HepG2 (cell line): Measurements from ENCODE around the gene MOGAT3. TPM values are rescaled to one million over a fixed set of nuclear protein-coding genes. Genes with fewer than 3 reads are reported as not detected.

Experiments
- ATAC-seq: fragments of 200-7000 bp; cut with Tn5 transposase; 3 replicates; pipeline ENCODE4 v1.9.1; 2020; ENCODE audit warnings: mild to moderate bottlenecking, moderate library complexity
- BruUV-seq: library from RNA; stranded (reverse); fragments of 400-500 nt; replicated peaks from 2 replicates; lab custom pipeline; 2021; lab: Mats Ljungman, UMichigan
- CTCF ChIA-PET: fragments of 300-600 bp; formaldehyde crosslinking; extraction: SDS; loops from one replicate; lab custom pipeline; 2021; ENCODE audit warnings: low total read pairs, inconsistent platforms, low intra/inter-chr PET ratio; lab: Yijun Ruan, JAX
- POLR2A ChIA-PET: fragments of 350-600 bp; sonication (Branson Sonifier 250); formaldehyde crosslinking; loops from one replicate; lab custom pipeline; 2020; ENCODE audit warnings: antibody characterized with exemption, inconsistent platforms; lab: Yijun Ruan, JAX
- DNase-seq: peaks from one replicate; pipeline ENCODE4 v3.0.0-alpha.2; 2015; ENCODE audit warnings: low spot score
- FAIRE-seq: peaks from 3 replicates; lab custom pipeline; 2011; peaks lifted over from hg19 to GRCh38; lab: Jason Lieb, UNC
- H2AFZ ChIP-seq: one replicate; pipeline ENCODE4 v1.6.1; 2011; ENCODE audit warnings: low read length, inconsistent platforms
- H3K27ac ChIP-seq: fragments of 300-600 bp; 3 replicates; pipeline ENCODE4 v1.8.0; 2011; ENCODE audit warnings: mixed run types, mild to moderate bottlenecking, mixed read lengths, low read length, inconsistent platforms; ENCODE audit not compliant: insufficient read depth; ENCODE audit errors: extremely low read length
- H3K27me3 ChIP-seq, 2 experiments: fragments of 200-600 bp in 1 of 2; 2 replicates in 1 of 2; 3 replicates in 1 of 2; pipeline versions ENCODE4 v1.6.0 to v1.8.0; 2011; ENCODE audit warnings: low read length in 2 of 2, mild to moderate bottlenecking in 2 of 2, moderate library complexity in 2 of 2, inconsistent platforms in 1 of 2; ENCODE audit not compliant: insufficient read depth in 2 of 2, control insufficient read depth in 1 of 2
- H3K36me3 ChIP-seq, 2 experiments: fragments of 200-600 bp in 1 of 2; replicated peaks in 1 of 2; 2 replicates in 1 of 2; 3 replicates in 1 of 2; pipeline versions ENCODE4 v1.5.1 to v1.8.0; 2011; ENCODE audit warnings: low read length in 2 of 2, inconsistent platforms in 1 of 2; ENCODE audit not compliant: insufficient read depth in 2 of 2, control insufficient read depth in 1 of 2
- H3K4me1 ChIP-seq: 2 replicates; pipeline ENCODE4 v1.5.1; 2012; ENCODE audit warnings: low read length, inconsistent platforms; ENCODE audit not compliant: insufficient read depth
- H3K4me2 ChIP-seq: 2 replicates; pipeline ENCODE4 v1.6.0; 2011; ENCODE audit warnings: low read depth, low read length, inconsistent platforms
- H3K4me3 ChIP-seq, 3 experiments: fragments of 200-600 bp in 1 of 3; sonication (generic), shearing (Covaris generic) in 1 of 3; replicated peaks in 1 of 3; 2 replicates each; pipeline ENCODE4 v1.5.1; 2011 to 2016; ENCODE audit warnings: low read length in 3 of 3, inconsistent platforms in 2 of 3, low read depth in 2 of 3, mild to moderate bottlenecking in 2 of 3, control low read depth in 1 of 3, mixed read lengths in 1 of 3; ENCODE audit not compliant: insufficient read depth in 1 of 3
- H3K79me2 ChIP-seq: one replicate; pipeline ENCODE4 v1.6.1; 2011; ENCODE audit warnings: low read length, inconsistent platforms; ENCODE audit not compliant: insufficient read depth
- H3K9ac ChIP-seq: 2 replicates; pipeline ENCODE4 v1.6.0; 2011; ENCODE audit warnings: mild to moderate bottlenecking, low read depth, low read length, inconsistent platforms; ENCODE audit not compliant: insufficient read depth
- H3K9me3 ChIP-seq: 2 replicates; pipeline ENCODE4 v1.5.1; 2012; ENCODE audit warnings: mild to moderate bottlenecking, low read length
- H4K20me1 ChIP-seq: 2 replicates; pipeline ENCODE4 v1.6.0; 2011; ENCODE audit warnings: inconsistent platforms, mild to moderate bottlenecking, low read length, moderate library complexity; ENCODE audit not compliant: insufficient read depth
- FOXP4 ChIP-seq: sonication (generic); formaldehyde crosslinking; IDR thresholded peaks from 2 replicates; pipeline ENCODE4 v1.4.0; 2020; ENCODE audit warnings: missing genetic modification reagents
- NFKBIZ ChIP-seq: IDR thresholded peaks from 2 replicates; pipeline ENCODE4 v1.6.1; 2018; ENCODE audit warnings: missing genetic modification reagents, missing compliant biosample characterization
- U2AF2 ChIP-seq: fragments of 200-400 bp; formaldehyde crosslinking; IDR thresholded peaks from 2 replicates; pipeline ENCODE4 v1.6.1; 2017; ENCODE audit warnings: low read depth, mild to moderate bottlenecking, low read length
- ZFY ChIP-seq: sonication (generic); formaldehyde crosslinking; IDR thresholded peaks from 2 replicates; pipeline ENCODE4 v1.4.0; 2020; ENCODE audit warnings: missing genetic modification reagents
- ZNF124 ChIP-seq: sonication (generic); formaldehyde crosslinking; IDR thresholded peaks from 2 replicates; pipeline ENCODE4 v1.4.0; 2020; ENCODE audit warnings: missing genetic modification reagents
- ZNF230 ChIP-seq: sonication (generic); formaldehyde crosslinking; IDR thresholded peaks from 2 replicates; pipeline ENCODE4 v1.4.0; 2020; ENCODE audit warnings: mild to moderate bottlenecking, missing genetic modification reagents
- ZNF282 ChIP-seq: fragments of 450-650 bp; IDR thresholded peaks from 2 replicates; pipeline ENCODE4 v1.6.1; 2018; ENCODE audit not compliant: partially characterized antibody
- ZNF772 ChIP-seq: sonication (generic); formaldehyde crosslinking; IDR thresholded peaks from 2 replicates; pipeline ENCODE4 v1.5.0; 2020; ENCODE audit warnings: mild to moderate bottlenecking, missing genetic modification reagents
- WGBS: methylation state at CpG from one replicate; pipeline ENCODE4 v1.1.6; 2017; ENCODE audit warnings: low lambda C conversion rate; 5-methylcytosine and 5-hydroxymethylcytosine counted together
- in situ Hi-C: cut with HindIII; loops from 2 replicates; pipeline ENCODE4 v1.10.0; 2017; ENCODE audit warnings: low pct_unique_long_range_greater_than_20kb; ENCODE audit not compliant: extremely low pct_ligation_motif_present
- intact Hi-C: fragments of 100-400 bp; cut with micrococcal nuclease; formaldehyde crosslinking; loops from one replicate; pipeline ENCODE4 v1.10.0; 2022; ENCODE audit not compliant: unreplicated experiment
- polyA plus RNA-seq, 8 experiments: library from polyadenylated mRNA; depleted of rRNA in 3 of 8; stranded (reverse) in 7 of 8; unstranded in 1 of 8; fragments of >200 nt; fragmentation: Illumina TruSeq in 4 of 8; extraction: Trizol in 4 of 8; gene quantifications; 2 replicates each; pipeline versions ENCODE4 v1.2.1 to v1.2.3, GENCODE V29; 2011 to 2016; ENCODE audit warnings: low read depth in 4 of 8, missing spikeins in 1 of 8, mixed read lengths in 1 of 8; ENCODE audit not compliant: insufficient read depth in 1 of 8
- total RNA-seq, 5 experiments: library from RNA; depleted of rRNA; stranded (reverse); fragments of >200 nt; fragmentation: Illumina TruSeq; extraction: Trizol; gene quantifications; 2 replicates each; pipeline ENCODE4 v1.2.3, GENCODE V29; 2016; ENCODE audit warnings: low read depth in 1 of 5
- TF ChIP-seq, protein P1 (sequence below): sonication (generic); formaldehyde crosslinking; IDR thresholded peaks from 2 replicates; pipeline ENCODE4 v1.5.0; 2020; ENCODE audit warnings: missing genetic modification reagents
- TF ChIP-seq, protein P2 (sequence below): sonication (generic); formaldehyde crosslinking; IDR thresholded peaks from 2 replicates; pipeline ENCODE4 v1.4.0; 2020; ENCODE audit warnings: missing genetic modification reagents, mild to moderate bottlenecking, borderline replicate concordance
- TF ChIP-seq, protein P3 (sequence below): IDR thresholded peaks from 2 replicates; pipeline ENCODE4 v1.6.1; 2016; ENCODE audit warnings: low read depth
- TF ChIP-seq, protein P4 (sequence below): IDR thresholded peaks from 2 replicates; pipeline ENCODE4 v1.6.1; 2016; ENCODE audit warnings: missing biosample characterization, missing genetic modification reagents, low read depth

MOGAT3 gene
- total and polyA plus RNA-seq, 2 of the 13 experiments (the other 11 are each of a cell fraction or from before 2014, with no cell fraction given): 22.5 to 30.5 TPM

DNA sequence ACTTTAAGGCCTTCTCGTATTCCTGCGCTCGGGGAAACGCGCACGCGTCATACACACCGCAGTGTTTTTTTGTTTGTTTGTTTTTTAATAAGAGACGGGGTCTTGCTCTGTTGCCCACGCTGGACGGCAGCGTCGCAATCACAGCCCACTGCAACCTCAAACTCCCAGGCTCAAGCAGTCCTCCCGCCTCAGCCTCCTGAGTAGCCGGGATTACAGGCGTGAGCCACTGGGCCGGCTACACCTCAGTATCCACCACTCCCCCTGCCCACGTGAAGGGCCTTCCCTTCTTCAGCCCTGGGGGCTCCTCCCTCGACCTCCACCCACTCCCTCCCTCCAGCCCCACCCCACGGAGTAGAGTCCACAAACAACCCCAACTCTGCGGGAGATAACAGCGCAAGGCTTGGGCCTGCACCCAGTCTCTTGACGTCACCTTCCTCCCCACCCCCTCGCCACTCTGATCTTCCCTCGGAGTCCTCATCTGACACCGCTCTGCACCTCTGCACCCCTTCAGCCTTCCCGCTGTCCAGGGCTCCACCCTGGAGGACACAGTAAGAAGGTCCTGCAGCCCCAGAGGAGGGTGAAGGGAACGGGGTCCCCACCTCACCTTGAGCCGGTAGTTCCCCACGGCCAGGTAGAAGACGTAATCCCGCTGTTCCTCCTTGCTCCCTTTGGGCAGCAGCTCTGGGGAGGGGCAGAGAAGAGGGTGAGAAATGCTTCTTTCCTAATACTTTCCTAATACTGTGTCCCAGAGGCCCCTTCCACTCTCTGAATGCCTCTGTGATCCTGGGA, 39.6 kb upstream of the MOGAT3 start:
- H3K27ac ChIP-seq: no peak overlapping the region
- ATAC-seq: no peak
- no peaks in the 10 kb centered on the region for H3K27me3 ChIP-seq
- no peak overlapping the region for H2AFZ ChIP-seq
- WGBS: 95% methylated on average over 29 of the region's 32 CpGs
- intact Hi-C loops: no loop called here
- no peak for FAIRE-seq
- no peak for DNase-seq
- no peak overlapping the region for H3K4me2 ChIP-seq
- peaks cover 57% of the 10 kb centered on the region for H3K4me1 ChIP-seq
- H3K4me3 ChIP-seq: no peak overlapping the region
- no peaks in the 10 kb centered on the region for H3K9me3 ChIP-seq
- CTCF ChIA-PET: no interaction called here
- no peaks in the 10 kb centered on the region for H4K20me1 ChIP-seq
- H3K9ac ChIP-seq: no peak overlapping the region
- H3K36me3 ChIP-seq: peaks cover 8 to 20% of the 10 kb centered on the region in 2 experiments; a peak in 4 of 5 replicates
- TF ChIP-seq ZNF230 (CRISPR knock-in tag) (no peak), ZFY (no peak), ZNF772 (CRISPR knock-in tag) (no peak), FOXP4 (CRISPR knock-in tag) (no peak), U2AF2 (no peak), NFKBIZ (no peak), ZNF124 (no peak), ZNF282 (no peak)
- TF ChIP-seq, protein P1, sequence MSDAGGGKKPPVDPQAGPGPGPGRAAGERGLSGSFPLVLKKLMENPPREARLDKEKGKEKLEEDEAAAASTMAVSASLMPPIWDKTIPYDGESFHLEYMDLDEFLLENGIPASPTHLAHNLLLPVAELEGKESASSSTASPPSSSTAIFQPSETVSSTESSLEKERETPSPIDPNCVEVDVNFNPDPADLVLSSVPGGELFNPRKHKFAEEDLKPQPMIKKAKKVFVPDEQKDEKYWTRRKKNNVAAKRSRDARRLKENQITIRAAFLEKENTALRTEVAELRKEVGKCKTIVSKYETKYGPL (CRISPR knock-in tag): no peak
- TF ChIP-seq, protein P2, sequence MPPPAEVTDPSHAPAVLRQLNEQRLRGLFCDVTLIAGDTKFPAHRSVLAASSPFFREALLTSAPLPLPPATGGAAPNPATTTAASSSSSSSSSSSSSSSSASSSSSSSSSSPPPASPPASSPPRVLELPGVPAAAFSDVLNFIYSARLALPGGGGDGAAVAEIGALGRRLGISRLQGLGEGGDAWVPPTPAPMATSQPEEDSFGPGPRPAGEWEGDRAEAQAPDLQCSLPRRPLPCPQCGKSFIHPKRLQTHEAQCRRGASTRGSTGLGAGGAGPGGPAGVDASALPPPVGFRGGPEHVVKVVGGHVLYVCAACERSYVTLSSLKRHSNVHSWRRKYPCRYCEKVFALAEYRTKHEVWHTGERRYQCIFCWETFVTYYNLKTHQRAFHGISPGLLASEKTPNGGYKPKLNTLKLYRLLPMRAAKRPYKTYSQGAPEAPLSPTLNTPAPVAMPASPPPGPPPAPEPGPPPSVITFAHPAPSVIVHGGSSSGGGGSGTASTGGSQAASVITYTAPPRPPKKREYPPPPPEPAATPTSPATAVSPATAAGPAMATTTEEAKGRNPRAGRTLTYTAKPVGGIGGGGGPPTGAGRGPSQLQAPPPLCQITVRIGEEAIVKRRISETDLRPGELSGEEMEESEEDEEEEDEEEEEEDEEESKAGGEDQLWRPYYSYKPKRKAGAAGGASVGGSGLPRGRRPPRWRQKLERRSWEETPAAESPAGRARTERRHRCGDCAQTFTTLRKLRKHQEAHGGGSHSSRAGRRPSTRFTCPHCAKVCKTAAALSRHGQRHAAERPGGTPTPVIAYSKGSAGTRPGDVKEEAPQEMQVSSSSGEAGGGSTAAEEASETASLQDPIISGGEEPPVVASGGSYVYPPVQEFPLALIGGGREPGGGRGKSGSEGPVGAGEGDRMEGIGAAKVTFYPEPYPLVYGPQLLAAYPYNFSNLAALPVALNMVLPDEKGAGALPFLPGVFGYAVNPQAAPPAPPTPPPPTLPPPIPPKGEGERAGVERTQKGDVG (CRISPR knock-in tag): no peak
- TF ChIP-seq, protein P3, sequence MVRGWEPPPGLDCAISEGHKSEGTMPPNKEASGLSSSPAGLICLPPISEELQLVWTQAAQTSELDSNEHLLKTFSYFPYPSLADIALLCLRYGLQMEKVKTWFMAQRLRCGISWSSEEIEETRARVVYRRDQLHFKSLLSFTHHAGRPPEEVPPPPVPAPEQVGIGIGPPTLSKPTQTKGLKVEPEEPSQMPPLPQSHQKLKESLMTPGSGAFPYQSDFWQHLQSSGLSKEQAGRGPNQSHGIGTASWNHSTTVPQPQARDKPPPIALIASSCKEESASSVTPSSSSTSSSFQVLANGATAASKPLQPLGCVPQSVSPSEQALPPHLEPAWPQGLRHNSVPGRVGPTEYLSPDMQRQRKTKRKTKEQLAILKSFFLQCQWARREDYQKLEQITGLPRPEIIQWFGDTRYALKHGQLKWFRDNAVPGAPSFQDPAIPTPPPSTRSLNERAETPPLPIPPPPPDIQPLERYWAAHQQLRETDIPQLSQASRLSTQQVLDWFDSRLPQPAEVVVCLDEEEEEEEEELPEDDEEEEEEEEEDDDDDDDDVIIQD (CRISPR knock-in tag): no peak
- TF ChIP-seq, protein P4, sequence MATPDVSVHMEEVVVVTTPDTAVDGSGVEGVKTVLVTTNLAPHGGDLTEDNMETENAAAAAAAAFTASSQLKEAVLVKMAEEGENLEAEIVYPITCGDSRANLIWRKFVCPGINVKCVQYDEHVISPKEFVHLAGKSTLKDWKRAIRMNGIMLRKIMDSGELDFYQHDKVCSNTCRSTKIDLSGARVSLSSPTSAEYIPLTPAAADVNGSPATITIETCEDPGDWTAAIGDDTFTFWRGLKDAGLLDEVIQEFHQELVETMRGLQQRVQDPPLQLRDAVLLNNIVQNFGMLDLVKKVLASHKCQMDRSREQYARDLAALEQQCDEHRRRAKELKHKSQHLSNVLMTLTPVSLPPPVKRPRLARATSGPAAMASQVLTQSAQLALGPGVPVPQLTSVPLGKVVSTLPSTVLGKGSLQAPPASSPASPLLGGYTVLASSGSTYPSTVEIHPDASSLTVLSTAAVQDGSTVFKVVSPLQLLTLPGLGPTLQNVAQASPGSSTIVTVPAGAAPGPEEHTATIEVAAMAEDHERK (CRISPR knock-in tag): no peak
- TF ChIP-seq, all 625 proteins: peak for 0
- in situ Hi-C loops: no loop called here
- peaks cover 16% of the 10 kb centered on the region for H3K79me2 ChIP-seq
- POLR2A ChIA-PET: no interaction called here
- BruUV-seq: no TSS peak
